ENCODE results near the gene MSMO1.

DNA sequence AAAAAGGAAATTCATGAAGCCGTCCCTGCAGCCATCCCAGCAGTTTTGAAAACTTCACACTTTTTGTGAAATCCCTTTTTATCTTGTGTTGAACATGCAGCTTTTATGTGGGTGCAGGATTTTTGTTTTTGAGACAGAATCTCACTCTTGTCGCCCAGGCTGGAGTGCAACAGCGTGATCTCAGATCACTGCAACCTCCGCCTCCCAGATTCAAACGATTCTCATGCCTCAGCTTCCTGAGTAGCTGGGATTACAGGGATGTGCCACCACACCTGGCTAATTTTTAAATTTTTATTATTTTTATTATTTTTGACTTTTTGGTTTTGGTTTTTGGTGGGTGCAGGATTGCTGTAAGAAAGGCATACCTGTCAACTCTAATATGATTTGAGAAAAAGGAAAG is 8.0 kb upstream of the MSMO1 start:
- TF ChIP-seq ZNF274 (IDR thresholded peaks at IDR 0.05; ENCODE audit: low read depth, low read length): no peak
- no peak for TF ChIP-seq SUZ12 (IDR thresholded peaks at IDR 0.05; ENCODE audit: extremely low read depth, insufficient read depth, insufficient read length)
- no peak for TF ChIP-seq YY1 (IDR thresholded peaks at IDR 0.05; ENCODE audit: insufficient read depth, insufficient read length)
